ENCODE results near the gene ZNF701.
"Not testable (repeated sequence)": the region's sequence is repeated elsewhere in the genome, so short reads cannot be mapped to it uniquely, and the experiment has no call there.

The ZNF701 gene

DNA sequence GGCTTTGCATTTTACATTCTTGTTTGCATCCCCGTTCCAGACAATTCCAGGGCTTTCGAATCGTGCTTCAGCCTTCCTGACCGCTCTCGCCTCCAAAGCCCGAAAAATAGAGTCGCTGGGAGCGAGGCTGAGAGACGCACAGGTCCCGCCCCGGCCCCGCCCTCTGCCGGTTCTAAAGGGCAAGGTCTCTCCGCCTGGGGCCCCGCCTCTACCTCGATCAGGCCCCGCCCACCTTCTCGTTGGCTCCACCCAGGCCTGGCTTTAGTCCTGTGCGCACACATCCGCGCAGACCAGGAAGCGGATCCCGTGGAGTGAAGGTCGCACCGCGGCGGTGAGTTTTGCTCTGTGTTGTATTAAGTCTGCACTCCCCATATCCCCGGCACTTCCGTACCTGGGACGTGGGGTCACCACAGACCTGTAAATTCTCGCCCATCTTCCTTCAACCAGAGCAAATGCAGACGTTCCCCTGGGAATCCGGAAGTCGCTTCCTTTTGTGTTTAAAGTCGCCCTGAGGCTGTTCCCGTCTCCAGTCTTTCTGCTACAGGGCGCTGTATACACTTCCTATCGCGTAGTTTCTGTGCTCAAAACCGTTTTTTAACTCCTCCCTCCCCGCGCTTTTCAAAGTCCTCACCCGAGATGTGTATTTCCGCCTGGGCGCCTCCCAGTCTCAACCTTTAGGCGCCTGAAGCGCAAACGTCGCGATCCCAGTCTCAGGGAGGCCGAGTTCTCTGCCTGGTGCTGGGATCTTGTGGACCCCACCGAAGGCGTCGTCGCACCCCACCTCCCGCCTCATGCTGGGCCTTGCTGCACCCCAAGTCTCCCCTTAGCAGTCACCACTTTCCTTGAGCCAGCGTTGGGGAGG lies at the start of gene ZNF701:
ZNF701 (plus strand) TSS at position 288 of the 862 bp plus-strand sequence. CDS start 3,861 bp downstream, outside the sequence.
- DNase-seq, result peak; percentile 94

DNA sequence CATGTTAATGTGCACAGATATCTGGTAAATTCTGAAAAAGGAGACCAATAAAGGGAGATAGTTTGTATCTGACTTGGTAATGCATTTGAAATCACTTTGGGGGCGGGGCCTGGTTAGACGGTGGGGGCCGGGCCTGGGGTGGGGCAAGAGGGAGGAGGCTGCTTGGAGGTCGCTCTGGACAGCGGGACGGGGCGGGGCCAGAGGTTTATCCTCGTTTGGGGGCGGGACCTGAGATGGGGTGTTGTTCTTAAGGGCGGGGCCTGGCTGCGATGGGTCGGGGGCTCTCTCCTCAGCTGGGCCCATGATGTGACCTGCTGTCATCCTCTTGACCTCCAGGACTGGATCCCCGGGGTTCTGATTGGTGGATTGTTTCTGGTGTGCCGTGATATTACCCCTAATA lies 47.5 kb upstream of the ZNF701 start:
- DNase-seq, result no peak

DNA sequence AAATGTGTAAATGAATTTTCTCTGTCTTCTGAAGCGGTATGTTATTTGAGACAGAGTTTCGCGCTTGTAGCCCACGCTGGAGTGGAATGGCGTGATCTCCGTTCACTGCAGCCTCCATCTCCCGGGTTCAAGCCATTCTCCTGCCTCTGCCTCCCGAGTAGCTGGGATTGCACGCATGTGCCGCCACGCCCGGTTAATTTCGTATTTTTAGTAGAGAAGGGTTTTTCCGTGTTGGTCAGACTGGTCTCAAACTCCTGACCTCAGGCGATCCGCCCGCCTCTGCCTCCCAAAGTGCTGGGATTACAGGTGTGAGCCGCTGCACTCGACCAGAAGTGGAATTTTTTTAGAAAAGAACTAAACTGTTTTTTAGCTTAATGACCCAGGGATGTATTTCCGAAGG lies 46.0 kb upstream of the ZNF701 start:
- DNase-seq, result no peak

DNA sequence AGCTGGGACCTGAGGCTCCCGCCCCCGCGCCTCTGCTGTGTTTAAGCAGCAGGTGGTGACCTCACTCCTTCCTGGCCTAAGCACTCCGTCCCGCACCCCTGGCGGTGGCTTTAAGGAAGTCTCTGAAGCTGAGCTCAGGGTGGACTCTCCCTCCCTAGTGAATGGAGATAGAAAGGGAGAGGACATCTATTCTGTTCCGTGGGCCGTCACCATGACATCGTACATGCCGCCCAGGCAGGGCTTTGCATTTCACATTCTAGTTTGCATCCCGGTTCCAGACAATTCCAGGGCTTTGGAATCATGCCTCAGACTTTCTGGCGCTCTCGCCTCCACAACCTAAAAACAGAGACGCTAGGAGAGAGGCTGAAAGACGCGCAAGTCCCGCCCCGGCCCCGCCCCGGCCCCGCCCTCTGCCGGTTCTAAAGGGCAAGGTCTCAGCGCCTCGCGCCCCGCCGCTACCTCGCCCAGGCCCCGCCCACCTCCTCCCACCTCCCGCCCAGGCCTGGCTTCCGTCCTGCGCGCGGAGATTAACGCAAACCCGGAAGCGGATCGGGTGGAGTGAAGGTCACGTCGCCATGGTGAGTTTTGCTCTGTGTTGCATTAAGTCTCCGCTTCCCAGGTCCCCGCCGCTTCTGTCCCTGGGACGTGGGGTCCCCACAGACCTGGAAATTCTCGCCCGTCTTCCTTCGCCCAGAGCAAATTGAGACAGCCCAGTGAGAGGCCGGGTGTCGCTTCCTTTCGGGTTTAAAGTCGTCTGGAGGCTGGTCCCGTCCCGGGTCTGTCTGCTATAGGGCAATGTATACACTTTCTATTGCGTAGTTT lies 42.7 kb upstream of the ZNF701 start, which contains the start of gene ZNF808:
ZNF808 (plus strand) TSS at position 535 of the 822 bp plus-strand sequence. CDS start 15,617 bp downstream, outside the sequence.
- peak; percentile 94 for DNase-seq

DNA sequence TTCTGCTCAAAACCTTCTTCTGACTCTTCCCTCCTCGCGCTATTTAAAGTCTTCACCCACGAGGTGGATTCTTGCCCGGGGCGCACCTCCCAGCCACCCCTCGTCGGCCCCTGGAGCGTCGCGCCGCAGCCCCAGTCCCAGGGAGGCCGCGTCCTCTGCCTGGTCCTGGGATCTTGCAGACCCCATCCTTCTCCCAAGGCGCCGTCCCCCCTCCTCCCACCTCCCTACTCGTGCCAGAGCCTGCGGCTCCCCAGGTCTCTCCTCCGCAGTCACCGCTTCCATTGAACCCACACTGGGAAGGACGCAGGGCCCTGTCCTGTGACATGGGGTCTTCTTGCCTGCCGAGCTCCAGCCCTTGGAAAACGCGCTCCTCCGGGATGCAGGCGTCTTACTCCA lies 42.1 kb upstream of the ZNF701 start:
- DNase-seq, result peak in 1 of 2 donors; percentile 1

DNA sequence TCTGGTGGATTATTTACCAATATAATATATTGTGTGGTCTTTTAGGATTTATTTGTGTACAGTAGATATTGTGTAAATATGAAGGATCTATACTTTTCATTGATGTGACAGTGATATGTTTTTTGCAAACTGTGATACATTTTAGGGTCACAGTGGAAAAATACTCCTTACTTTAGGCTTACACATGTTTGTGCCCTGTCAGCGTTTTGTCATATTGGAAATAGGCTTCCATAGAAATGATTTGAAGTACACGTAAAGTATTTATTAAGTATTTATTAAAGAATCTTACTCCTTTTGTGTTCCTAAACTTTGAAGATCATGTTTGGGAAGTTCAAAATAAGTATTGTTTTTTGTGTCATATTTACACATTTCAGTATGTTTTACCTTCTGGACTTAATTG lies 37.6 kb upstream of the ZNF701 start:
- DNase-seq, result no peak

DNA sequence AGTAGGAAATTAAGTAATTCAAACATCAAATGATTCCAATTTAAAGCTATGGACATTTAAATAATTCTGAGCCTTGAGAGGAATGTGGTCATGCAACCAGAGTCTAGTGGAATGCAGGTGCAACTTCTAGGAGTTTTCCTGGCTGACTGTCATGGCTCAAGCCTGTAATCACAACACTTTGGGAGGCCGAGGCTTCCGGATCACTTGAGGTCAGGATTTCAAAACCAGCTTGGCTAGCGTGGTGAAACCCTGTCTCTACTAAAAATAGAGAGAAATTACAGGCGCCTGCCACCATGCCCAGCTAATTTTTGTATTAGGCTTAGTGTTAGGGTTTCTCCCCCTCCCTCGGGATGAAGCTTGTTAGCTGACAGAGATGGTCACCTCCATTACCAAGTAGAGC lies 36.2 kb upstream of the ZNF701 start:
- no peak for DNase-seq

DNA sequence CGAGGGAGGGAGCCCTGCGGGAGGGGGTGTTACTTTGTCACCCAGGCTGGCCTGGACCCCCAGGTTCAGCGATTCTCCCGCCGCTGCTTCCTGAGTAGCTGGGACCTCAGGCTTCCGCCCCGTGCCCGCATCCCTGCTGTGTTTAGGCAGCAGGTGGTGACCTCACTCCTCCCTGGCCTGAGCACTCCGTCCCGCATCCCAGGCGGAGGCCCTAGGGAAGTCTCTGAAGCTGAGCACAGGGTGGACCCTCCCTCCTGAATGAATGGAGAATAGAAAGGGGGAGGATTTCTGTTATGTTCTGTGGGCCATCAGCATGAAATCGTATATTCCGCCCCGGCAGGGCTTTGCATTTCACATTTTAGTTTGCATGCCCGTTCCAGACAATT lies 34.7 kb upstream of the ZNF701 start:
- DNase-seq, result not testable (repeated sequence)

DNA sequence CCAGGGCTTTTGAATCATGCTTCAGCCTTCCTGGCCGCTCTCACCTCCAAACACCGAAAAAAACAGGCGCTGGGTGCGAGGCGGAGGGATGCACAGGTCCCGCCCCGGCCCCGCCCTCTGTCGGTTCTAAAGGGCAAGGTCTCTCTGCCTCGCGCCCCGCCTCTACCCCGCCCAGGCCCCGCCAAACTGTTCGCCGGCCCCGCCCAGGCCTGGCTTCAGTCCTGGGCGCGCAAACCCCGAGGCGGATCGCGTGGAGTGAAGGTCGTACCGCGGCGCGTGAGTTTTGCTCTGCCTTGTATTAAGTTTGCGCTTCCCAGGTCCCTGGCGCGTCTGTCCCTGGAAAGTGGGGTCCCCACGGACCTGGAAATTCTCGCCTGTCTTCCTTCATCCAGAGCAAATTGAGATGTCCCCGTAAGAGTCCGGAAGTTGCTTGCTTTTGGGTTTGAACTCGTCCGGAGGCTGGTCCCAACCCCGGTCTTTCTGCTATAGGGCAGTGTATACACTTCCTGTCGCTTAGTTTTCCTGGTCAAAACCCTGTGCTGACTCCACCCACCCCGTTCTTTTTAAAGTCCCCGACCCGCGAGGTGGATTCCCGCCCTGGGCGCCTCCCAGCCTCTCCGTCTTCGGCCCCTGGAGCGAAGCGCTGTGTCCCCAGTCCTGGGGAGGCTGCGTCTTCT lies 34.2 kb upstream of the ZNF701 start:
- DNase-seq, result peak; percentile 83 to 90

DNA sequence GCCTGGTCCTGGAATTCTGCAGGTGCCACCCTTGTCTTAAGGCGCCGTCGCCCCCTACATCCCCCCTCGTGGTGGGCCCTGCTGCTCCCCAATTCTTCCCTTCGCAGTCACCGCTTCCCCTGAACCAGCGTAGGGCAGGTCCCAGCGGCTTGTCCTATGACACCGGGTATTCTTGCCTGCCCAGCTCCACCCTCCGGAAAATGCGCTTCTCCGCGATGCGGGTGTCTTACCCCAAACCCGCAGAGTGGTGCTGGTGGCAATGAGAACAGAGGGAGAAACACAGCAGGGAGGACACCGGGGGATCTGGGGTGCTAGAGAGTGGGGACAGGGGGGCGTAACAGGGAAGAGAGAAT lies 33.7 kb upstream of the ZNF701 start:
- DNase-seq, result peak in 1 of 2 donors; percentile 24

DNA sequence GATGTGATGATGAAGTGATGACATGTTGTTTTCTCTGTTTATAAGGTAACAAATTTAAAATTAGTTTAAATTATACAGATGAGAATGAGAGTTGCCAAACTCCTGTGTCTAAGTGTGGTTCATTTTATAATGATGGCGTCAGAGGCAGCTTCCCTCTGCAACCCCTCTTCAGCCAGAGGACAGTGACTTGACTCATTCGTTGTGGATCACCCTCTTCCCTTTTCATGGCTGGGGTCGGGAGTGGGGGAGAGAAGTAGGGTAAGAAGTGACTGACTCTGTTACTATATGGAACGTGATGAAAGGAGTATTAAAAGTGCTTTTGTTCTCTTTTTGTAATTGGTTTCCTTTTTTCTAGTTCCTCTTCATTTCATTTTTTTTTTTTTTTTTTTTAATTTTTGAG lies 31.3 kb upstream of the ZNF701 start:
- not testable (repeated sequence) for DNase-seq

DNA sequence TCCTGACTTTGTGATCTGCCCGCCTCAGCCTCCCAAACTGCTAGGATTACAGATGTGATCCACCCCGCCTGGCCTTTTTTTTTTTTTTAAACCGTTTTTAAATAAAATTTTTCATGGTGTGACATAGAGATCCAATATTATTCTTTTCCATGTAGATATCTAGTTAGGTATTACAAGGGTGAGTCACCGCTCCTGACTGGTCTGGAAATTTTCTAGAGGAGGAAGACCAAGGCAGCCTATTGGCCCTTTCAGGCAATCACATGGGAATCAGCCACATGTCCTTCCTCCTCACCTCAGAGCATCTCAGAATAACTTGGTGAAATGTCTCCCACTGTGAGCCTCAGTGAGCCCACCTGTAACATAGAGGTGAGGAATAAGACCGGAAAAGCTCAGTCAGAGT lies 28.9 kb upstream of the ZNF701 start:
- DNase-seq, result not testable (repeated sequence)

DNA sequence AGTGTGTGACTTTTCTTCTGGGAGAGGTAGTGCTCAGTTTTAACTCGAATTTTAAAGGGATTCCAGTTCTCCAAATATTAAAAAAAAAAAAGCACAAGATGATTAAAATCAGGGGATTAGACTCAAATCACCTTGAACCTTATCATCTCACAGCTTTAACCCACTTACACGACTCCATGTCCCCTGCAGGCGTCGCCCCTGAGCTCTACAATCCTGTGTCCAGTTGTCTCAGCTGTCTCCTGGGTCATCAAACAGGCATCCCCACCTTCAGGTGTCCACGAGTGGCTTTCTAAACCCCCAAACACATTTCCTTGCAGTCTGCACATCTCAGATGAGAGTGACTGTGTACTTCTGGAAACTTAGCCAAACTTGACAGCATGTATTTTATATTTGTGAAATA lies 28.5 kb upstream of the ZNF701 start:
- no peak for DNase-seq

DNA sequence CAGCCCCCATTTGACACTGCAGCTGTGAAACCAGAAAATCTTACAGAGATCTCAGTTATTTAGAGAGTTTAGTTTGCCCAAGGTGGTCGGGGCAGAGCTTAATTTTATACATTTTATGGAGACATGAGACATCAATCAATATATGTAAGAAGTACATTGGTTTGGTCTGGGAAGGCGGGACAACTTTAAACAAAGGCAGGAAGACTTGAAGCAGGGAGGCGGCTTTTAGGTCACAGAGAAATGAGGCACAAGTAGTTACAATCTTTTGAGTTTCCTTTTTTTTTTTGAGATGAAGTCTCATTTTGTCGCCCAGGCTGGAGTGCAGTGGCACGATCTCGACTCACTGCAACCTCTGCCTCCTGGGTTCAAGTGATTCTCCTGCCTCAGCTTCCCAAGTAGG lies 27.5 kb upstream of the ZNF701 start:
- DNase-seq, result not testable (repeated sequence)

DNA sequence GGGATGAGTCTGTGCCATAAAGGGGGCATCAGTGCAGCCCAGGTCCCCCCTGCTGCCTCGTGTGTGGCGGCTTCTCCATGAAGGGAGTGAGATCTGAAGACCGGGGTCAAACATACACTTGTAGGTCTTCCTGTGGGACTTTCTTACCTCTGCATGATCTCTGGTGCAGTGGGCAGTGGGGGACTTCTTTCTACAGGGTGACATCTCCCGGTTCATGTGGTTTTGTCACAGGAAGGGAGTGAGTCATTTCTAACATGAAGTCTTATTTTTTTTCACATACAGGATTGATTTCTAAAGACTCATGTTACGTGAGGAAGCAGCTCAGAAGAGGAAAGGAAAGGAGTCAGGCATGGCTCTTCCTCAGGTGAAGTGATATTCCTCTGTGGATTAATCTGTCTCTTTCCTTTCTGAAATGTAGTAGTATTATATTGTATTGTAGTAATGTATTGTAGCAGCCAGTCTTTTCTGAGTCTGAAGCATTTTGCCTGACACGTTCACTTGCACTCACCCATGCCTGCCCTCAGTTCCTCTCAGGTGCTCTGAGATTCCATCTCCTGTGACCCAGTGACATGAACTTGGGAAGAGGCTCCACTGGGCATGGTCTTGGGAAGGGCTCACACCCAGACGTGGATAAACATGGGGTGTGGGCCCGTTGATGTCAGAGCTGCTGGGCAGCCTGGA lies 27.0 kb upstream of the ZNF701 start:
- peak; percentile 6 for DNase-seq

DNA sequence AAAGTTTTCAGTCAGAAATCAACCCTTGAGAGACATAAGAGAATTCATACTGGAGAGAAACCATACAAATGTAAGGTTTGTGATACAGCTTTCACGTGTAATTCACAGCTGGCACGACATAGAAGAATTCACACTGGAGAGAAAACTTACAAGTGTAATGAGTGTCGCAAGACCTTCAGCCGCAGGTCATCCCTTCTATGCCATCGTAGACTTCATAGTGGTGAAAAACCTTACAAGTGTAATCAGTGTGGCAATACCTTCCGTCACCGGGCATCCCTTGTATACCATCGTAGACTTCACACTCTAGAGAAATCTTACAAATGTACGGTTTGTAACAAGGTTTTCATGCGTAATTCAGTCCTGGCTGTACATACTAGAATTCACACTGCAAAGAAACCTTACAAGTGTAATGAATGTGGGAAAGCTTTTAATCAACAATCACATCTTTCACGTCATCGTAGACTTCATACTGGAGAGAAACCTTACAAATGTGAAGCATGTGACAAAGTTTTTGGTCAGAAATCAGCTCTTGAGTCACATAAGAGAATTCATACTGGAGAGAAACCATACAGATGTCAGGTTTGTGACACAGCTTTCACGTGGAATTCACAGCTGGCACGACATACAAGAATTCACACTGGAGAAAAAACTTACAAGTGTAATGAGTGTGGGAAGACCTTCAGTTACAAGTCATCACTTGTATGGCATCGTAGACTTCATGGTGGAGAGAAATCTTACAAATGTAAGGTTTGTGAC lies 15.7 kb upstream of the ZNF701 start:
- no peak for DNase-seq

DNA sequence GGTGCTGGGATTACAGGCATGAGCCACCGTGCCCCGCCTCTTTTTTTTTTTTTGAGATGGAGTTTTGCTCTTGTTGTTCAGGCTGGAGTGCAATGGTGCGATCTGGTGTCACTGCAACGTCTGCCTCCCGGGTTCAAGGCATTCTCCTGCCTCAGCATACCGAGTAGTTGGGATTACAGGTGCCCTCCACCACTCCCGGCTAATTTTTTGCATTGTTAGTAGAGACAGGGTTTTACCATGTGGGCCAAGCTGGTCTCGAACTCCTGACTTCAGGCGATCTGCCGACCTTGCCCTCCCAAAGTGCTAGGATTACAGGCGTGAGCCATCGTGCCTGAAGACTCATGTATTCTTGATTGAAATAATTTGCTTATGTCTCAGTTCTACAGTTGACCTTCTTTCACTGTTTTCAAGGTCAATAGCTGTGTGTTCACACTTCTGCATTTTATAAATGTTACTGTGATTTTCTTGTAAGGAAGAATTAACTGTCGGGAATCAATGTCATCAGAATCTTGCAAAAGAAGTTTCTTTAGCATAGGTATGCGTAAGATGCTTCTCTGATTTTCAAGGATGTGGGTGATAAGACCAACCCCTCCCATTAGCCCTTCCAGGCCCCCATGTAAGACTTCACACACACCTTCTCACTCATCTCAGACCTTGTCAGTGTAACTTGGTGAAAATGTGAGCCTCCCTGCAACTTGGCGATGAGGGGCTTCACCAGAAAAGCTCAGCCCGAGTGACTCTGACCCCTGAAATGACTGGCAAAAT lies 12.7 kb upstream of the ZNF701 start:
- DNase-seq, result no peak

DNA sequence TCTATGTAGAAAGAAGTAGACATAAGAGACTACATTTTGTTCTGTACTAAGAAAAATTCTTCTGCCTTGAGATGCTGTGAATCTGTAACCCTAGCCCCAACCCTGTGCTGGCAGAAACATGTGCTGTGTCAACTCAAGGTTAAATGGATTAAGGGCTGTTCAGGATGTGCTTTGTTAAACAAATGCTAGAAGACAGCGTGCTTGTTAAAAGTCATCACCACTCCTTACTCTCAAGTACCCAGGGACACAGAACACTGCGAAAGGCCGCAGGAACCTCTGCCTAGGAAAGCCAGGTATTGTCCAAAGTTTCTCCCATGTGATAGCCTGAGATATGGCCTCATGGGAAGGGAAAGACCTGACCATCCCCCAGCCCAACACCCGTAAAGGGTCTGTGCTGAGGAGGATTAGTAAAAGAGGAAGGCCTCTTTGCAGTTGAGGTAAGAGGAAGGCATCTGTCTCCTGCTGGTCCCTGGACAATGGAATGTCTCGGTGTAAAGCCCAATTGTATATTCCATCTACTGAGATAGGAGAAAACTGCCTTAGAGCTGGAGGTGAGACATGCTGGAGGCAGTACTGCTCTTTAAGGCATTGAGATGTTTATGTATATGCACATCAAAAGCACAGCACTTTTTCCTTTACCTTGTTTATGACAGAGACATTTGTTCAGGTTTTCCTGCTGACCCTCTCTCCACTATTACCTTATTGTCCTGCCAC lies 11.2 kb upstream of the ZNF701 start:
- not testable (repeated sequence) for DNase-seq

DNA sequence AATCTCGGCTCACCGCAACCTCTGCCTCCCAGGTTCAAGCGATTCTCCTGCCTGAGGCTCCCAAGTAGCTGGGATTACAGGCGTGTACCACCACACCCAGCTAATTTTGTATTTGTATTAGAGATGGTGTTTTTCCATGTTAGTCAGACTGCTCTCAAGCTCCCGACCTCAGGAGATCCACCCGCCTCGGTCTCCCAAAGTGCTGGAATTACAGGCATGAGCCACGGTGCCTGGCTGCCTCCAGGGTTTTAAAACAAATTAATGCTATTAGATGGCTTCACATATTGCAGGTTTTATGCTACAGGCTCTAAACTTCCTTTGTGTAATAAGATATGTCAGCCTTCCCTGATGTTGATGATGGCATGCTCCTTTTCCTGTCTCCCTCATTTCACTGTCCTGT lies 8.5 kb upstream of the ZNF701 start:
- not testable (repeated sequence) for DNase-seq

DNA sequence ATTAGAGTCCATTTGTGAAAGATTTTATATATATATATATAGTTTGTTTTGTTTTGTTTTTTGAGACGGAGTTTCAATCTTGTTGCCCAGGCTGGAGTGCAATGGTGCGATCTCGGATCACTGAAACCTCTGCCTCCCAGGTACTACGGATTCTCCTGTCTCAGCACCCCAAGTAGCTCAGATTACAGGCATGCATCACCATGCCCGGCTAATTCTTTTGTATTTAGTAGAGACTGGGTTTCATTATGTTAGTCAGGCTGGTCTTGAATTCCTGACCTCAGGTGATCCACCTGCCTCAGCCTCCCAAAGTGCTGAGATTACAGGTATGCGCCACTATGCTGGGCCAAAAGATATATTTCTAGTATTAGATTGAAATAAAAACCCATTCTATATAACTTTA lies 4.0 kb upstream of the ZNF701 start:
- DNase-seq, result no peak
